ENCODE results near the gene SLC13A2.

- TF ChIP-seq CTCF (IDR thresholded peaks at IDR 0.05) (no peak), POLR2A (IDR thresholded peaks at IDR 0.05) (no peak), POLR2AphosphoS5 (IDR thresholded peaks at IDR 0.05) (no peak), EP300 (IDR thresholded peaks at IDR 0.05) (no peak)
These were observed 36.3 kb downstream of the SLC13A2 start for GRCh38 chr17:28509789-28510188.

All from sigmoid colon (tissue), 4 donors.